HG02763 (cell line): Measurements from ENCODE around the gene ISG20.
"Not testable (repeated sequence)": the region's sequence is repeated elsewhere in the genome, so short reads cannot be mapped to it uniquely, and the experiment has no call there.

ENCODE experiments used
- ATAC-seq: cut with Tn5 transposase; IDR thresholded peaks from one replicate; pipeline ENCODE4 v1.9.1; 2021; ENCODE audit warnings: mild to moderate bottlenecking, moderate library complexity; ENCODE audit not compliant: unreplicated experiment

The ISG20 gene

GRCh38 chr15:88618686-88619085, 20.1 kb upstream of the ISG20 start:
- ATAC-seq = no peak

GRCh38 chr15:88619796-88620195, 19.0 kb upstream of the ISG20 start:
- ATAC-seq = no peak

GRCh38 chr15:88620995-88621772, 17.6 kb upstream of the ISG20 start, which contains the start of gene AEN:
Gene AEN, plus strand, starts transcription at chr15:88621340. Its CDS starts 4,870 bp downstream, at chr15:88626210.
- peak; percentile 89 for ATAC-seq

- ATAC-seq = no peak
Observed at GRCh38 chr15:88621789-88622604, 16.8 kb upstream of the ISG20 start.

GRCh38 chr15:88622605-88622975, 16.2 kb upstream of the ISG20 start:
- ATAC-seq = no peak

GRCh38 chr15:88623061-88623460, 15.8 kb upstream of the ISG20 start:
- no peak for ATAC-seq

GRCh38 chr15:88623632-88624031, 15.2 kb upstream of the ISG20 start:
- ATAC-seq = no peak

GRCh38 chr15:88624156-88624970, 14.5 kb upstream of the ISG20 start:
- peak; percentile 26 for ATAC-seq

GRCh38 chr15:88624971-88625490, 13.8 kb upstream of the ISG20 start:
- ATAC-seq = no peak

- ATAC-seq = no peak
Observed at GRCh38 chr15:88625943-88626741, 12.7 kb upstream of the ISG20 start.

GRCh38 chr15:88627463-88627862, 11.4 kb upstream of the ISG20 start:
- no peak for ATAC-seq

- ATAC-seq = no peak
Observed at GRCh38 chr15:88628018-88628654, 10.7 kb upstream of the ISG20 start.

GRCh38 chr15:88629071-88629470, 9.7 kb upstream of the ISG20 start:
- no peak for ATAC-seq

- ATAC-seq = no peak
Observed at GRCh38 chr15:88630141-88630721, 8.6 kb upstream of the ISG20 start.

GRCh38 chr15:88630798-88631463, 7.9 kb upstream of the ISG20 start:
- ATAC-seq = no peak

GRCh38 chr15:88631464-88632028, 7.3 kb upstream of the ISG20 start:
- ATAC-seq = no peak

- not testable (repeated sequence) for ATAC-seq
Observed at GRCh38 chr15:88632797-88633196, 6.0 kb upstream of the ISG20 start.

GRCh38 chr15:88634449-88634848, 4.4 kb upstream of the ISG20 start:
- no peak for ATAC-seq
